GM21360 (cell line): ENCODE measurements around the gene SLC26A9.

Experiments
- ATAC-seq: cut with Tn5 transposase; IDR thresholded peaks from one replicate; pipeline ENCODE4 v1.9.1; 2021; ENCODE audit warnings: mild to moderate bottlenecking, moderate library complexity; ENCODE audit not compliant: unreplicated experiment

Gene SLC26A9

DNA sequence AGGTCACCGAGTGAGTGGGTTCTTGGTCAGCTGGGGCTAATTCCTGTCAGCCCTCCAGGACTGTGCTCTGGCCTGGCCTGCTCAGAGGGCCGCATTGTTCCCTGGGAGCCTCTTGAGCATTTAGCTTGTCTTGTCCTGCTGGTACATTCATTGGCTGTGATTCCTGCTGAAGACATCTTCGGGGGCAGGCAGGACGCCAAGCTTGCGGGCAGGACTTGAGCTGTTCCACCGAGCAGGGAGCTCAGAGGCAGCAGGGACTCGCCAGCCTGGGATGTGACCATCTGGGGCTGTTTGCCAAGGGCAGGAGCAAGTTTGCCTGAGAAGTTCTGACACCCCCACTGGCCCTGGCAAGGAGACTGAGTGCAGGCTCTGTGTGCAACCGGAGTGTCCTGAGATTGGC, 7.0 kb upstream of the SLC26A9 start:
- ATAC-seq = no peak

DNA sequence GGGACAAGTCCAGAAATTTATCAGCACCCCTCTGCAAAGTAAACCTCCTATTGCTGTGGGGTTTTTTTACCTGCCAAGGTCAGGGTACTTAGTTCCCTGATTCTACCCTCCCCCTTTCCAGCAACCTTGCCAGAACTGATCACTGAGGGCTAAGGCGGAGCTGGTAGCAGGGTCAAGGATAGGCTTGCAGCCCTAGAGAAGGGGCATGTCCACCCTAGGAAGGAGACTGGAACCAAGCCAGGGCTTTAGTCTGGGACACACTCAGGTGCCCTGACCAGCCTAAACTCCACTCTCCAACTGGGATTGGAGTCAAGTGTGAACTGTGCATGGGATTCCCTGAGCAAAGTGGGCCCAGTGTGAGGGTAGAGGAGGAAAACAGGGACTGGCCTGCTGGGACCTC, 6.5 kb upstream of the SLC26A9 start:
- ATAC-seq = no peak

DNA sequence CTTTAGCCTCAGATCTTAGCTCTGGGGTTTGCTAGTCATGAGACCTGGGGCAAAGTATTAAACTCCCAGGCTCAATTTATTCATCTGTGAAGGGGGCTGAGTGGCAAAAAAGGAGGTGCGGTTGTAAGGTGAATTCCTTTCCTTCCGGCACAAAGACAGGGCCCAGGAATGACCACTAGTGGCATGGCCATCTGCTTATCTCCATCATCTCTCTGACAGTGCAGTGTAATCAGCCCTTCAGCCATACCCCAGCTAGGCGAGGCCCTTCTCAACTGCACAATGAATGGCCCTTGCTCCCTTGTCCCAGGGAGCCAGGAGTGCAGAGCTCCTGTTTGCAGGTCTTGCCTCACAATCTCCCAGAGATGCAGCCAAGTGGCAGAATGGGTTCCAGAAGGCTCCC, 5.6 kb upstream of the SLC26A9 start:
- no peak for ATAC-seq

GRCh38 chr1:205948039-205948438, 4.8 kb upstream of the SLC26A9 start:
- no peak for ATAC-seq

DNA sequence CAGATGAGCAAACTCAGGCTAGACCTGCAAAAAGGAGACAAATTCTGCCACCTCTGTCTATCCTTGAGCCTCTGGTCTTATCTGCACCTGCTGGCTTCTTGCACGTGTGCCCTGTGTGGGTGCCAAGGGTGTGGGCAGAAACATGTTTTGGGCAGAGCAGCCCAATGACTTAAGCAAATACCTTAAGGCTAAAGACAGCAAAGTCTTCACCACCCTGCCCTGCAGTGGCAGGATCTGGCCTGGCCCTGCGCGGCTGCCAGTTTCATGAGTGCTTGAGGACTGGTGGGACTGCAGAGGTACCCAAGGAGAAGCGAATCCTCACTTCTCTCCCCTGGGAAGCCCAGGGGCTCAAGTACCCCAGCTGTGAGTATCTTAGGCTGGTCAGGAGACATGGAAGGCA, 3.8 kb upstream of the SLC26A9 start:
- no peak for ATAC-seq

DNA sequence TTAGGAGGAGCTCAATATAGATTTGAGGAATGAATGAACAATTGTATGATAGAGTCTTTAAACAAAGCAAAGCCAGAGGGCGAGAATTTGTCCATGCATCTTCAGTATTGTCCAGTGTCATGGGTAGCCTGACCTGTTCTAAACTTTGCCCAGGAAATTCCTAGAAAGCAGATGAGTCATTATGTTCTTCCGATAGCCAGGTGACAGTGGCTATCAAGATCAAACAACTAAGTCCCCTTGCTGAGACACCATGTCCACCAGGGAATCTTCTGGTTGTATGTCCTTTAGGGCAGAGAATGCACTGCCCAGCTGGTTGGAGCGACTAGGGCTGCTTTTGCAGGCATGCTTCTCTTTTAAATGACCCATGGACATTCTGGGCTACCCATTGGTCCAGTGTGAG, 1.8 kb upstream of the SLC26A9 start:
- ATAC-seq = no peak

DNA sequence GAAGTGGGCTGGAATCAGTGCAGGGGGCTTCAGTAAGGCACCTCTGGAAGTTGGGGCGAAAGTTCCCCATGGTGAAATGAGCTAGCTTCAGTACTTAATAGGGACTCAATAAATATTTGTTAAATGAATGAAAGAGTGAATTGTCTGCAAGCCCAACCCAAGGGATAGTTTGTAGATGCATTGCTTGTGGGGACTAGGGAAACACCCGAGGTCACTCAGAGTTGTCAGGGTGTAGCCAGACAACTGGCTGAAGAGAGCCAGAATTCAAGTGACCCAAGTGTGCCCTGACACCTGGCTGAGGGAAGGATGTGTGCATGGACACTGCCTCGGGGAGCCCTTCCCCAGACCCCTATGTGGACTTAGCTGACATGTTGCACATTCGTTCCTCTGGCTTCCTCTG, 1.3 kb upstream of the SLC26A9 start:
- ATAC-seq = no peak

GRCh38 chr1:205942631-205943159, 561 bp downstream of the SLC26A9 start:
- no peak for ATAC-seq

GRCh38 chr1:205940710-205941109, 2.5 kb downstream of the SLC26A9 start:
- no peak for ATAC-seq

GRCh38 chr1:205939690-205940330, 3.4 kb downstream of the SLC26A9 start:
- ATAC-seq = no peak

GRCh38 chr1:205938682-205939081, 4.6 kb downstream of the SLC26A9 start:
- ATAC-seq = no peak

DNA sequence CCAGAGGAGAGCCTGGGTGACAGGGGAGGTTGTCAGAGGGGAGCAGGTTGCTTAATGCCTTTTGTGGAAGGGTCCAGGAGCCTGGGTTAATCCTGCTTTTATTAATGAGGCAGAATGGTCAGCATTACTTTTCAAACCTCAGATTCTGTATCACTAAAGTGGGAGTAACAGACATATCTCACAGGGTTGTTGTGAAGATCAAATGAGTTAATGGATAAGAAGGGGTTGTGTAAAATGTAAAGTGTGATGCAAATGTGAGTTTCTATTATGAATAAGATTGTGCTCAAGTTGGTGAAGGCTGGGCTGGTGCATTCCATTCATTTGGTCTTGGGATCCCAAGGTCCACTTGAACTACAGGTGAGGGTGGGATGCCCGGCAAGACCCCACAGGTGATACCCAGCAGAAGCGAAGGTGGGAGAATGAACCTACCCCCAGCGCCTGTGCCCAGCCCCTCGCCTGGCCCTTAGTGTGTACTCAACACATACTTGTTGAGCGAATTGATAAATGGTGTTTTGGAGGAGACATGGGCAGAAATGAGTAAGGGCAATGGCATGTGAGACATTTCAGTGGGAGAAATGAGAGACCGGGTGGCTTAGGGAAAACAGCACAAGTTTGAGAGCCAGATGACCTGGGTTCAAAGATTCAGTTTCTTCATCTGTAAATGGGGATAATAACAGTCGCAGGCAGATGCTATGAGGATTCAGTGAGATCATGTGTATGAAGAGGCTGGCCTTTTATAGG, 6.2 kb downstream of the SLC26A9 start:
- no peak for ATAC-seq

DNA sequence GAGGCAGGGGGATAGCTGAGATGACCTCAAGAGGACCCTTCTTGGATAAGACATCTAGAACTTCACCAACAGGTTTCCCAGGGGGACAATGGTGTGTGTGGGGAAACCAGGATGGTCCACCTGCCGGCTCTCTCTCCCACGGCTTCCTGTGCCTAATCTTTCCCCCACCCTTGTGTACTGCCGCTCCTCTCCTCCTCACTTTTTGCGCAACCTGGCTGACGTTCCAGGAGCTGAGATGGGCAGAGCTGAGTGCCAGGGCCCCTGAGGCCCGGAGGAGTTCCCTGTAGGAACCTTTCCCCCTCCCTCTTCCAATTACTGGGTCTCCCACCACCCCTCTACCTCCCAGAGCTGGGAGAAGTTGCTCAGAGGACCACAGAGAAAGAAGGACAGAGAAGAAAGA, 6.9 kb downstream of the SLC26A9 start:
- no peak for ATAC-seq

- ATAC-seq = no peak
Observed at GRCh38 chr1:205935869-205936268, 7.4 kb downstream of the SLC26A9 start.

GRCh38 chr1:205934788-205935187, 8.5 kb downstream of the SLC26A9 start:
- ATAC-seq = no peak

GRCh38 chr1:205933671-205934618, 9.3 kb downstream of the SLC26A9 start:
- no peak for ATAC-seq

- no peak for ATAC-seq
Observed at GRCh38 chr1:205932776-205933175, 10.5 kb downstream of the SLC26A9 start.

DNA sequence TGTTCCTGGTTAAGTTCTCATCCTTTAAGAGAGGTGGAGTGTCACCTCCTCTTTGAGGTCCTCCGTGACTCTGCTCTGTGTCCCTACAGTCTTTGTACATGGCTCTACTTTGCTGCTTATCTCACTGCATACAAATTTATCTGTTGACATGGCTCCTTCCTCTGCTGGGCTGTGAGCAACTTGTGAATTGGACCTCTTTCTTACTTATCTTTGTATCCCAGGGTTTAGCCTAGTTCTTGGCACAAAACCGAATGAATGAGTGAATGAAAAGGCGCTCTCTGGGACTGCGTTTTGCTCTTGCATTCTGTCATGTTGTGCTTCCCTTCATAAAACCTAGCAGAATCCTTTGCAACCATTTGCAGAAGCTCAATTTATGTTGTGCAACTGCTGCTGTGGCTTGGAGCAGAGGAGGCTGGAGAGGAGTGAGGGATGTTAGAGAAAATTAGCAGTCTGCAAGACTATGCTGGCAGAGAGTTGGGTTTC, 12.4 kb downstream of the SLC26A9 start:
- no peak for ATAC-seq

DNA sequence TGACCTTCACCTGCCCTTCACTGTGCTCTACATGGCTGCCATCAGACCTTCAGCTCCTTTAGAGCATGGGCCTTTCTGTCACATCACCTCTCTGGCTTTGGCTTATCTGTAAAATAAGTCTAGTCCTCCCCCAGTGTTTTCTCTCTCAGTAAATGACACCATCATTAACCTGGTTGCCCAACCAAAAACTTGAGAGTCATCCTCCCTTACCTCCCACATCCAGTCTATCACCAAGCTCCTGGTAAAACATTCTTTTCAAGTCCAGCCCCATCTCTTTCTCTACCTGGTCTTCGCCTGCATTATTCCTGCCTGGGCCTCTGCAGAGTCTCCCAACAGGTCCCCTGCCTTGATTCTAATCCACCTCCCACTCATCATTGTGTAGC, 13.1 kb downstream of the SLC26A9 start:
- no peak for ATAC-seq

DNA sequence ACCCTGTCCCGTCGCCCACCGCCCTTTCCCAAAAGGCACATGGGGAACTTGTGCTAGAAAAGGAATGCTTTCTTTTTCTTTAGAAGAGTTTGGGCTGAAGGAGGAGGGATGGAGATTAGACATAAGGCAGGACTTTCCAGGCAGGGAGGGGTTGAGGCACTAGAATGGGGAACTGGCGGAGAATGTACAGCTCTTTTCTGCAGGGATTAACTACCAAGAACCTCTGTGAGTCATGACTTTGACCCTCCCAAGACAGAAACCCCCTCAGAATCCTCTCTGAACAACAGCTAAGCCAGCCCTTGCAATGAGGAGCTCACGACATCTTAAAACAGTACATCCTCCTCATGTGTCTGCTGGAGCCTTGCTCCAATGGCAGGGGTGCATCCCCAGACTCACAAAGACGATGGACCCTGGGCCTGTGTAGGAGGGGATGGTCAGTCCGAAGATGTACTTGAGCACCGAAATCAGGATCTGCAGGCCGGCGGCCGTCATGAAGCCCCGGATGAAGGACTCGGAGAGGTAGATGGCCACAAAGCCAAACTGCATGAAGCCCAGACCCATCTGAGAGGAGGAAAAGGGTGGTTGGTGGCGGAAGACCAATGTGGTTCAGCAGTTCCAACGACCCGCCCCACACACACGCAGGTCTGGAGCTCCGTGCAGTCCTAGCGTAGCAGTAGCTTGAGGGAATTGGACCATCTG, 13.6 kb downstream of the SLC26A9 start:
- ATAC-seq = no peak

GRCh38 chr1:205928317-205928716, 14.9 kb downstream of the SLC26A9 start:
- ATAC-seq = no peak
